HG02678 (cell line): ENCODE data around the gene LRCH1.

Source experiments
- ATAC-seq: cut with Tn5 transposase; IDR thresholded peaks from one replicate; pipeline ENCODE4 v1.9.1; 2021; ENCODE audit warnings: mild to moderate bottlenecking, moderate library complexity; ENCODE audit not compliant: unreplicated experiment

Gene LRCH1

DNA sequence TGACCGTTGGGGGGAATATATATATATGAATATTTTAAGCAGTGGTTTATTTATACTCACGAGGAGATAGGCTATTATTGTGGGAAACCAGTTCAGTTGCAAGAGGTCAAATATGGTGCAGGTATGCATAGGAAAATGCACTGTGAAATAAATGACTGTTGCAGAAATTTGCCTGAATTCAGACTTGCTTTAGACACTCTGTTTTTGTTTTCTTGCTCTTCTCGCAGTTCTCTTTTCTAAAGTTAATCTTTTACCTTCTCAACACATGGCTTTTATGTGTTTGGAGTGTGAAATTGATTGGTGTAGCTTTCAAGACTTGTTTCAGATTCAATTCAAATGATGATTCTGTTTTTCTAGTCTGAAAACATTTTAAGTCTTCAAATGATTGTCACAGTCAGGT, 109.7 kb downstream of the LRCH1 start:
- peak; percentile 73 for ATAC-seq

DNA sequence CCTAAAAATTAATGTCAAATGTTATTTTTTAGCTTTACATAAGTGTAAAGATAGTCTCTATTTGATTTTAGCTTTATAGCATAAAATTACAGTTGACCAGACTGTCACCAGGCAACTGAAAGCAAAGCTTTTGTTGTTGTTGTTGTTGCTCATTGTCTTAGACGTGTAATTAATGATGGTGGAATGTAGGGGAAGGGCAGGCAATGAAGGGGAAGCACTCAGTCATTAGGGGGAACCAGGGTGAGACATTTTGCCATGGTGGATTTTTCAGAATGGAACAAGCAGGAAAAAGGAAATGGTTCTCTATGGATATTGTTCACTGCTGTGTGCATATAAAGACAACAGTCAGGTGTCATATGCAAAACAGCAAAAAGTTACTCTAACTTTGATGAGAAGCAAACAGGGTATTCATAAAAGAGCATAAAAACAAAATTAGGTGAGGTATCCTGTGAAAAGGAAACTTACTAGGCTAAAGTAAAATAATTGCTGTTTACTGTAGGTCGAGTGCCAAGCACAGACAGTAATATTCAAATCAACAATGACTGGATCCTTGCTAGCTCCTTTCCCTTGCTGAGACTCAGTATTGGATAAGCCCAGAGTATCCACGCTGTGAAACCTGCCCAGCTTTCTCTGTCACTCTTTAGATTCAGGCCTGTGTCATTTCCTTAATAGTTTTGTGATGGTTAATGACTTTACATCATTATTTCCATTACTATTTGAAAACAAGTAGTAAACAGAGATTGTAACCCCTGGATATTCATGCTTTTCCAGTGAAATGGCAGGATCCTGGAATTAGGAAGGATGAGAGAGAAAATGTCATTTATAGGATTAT, 110.5 kb downstream of the LRCH1 start:
- no peak for ATAC-seq

DNA sequence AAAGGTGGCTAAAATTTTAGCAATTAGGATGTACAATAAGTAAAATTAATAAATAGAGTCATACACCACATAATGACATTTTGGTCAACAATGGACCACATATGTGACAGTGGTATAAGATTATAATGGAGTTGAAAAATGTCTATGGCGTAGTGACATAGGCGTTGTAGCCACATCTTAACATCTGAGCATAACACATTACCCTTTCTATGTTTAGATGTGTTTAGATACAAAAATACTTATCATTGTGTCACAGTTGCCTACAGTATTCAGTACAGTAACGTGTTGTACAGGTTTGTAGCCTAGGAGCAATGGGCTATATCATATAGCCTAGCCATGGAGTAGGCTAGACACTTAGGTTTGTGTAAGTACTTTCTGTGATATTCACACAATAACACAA, 111.2 kb downstream of the LRCH1 start:
- no peak for ATAC-seq

DNA sequence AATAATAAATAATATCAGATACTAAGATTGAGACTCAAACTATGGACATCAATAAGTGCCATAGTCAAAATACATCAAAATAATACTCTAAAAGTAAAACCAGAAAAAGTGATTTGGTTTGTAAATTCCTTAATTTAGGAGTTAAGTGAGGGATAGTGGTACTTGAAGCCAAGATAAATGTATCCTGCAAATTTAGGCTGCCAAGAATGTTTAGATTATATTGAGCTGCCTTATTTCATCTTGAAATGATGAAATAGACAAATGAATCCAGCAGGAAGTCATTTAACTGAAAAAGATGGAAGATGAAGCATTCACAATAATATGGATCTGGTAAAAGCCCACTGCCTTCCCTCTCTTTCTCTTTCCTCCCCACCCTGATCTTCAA, 112.3 kb downstream of the LRCH1 start:
- ATAC-seq: no peak

DNA sequence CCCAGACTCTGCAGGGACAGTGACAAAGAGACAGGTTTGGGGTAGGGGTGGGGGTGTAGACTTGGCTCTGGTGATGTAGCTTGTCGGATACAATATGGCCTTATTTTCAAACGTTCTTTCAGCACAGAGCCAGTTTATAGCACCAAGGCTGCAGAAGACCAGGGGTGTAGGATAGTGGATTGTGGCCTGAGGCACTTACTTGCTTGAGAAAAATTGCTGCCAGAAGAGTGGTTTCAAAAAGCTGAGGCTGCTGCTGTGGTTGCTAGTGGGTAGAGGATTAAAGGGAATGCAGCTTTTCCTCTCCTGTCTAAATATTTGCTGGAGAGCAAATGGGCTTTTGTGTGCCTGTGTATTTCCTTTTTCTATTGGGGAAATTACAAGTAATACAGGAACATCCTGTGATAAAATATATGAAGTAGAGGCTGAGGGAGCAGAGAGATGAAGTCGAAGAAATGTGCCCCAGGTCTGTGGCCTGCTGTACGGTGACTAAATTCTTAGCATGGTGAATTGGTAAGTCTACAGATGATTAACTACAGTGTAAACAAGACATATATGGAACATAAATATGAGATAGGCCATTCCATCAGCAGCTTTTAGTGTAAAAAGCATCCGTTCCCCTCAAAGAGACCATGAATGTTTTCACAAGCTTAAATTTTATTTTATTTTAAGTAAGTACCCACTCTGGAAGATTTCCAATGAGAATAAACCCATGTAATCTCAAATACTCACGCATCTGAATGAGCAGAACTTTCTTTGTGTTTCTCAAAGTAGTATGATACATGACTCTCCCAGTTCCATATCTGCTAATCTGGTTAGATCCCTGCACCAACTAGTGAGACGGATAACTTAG, 112.9 kb downstream of the LRCH1 start:
- peak; percentile 46 for ATAC-seq

DNA sequence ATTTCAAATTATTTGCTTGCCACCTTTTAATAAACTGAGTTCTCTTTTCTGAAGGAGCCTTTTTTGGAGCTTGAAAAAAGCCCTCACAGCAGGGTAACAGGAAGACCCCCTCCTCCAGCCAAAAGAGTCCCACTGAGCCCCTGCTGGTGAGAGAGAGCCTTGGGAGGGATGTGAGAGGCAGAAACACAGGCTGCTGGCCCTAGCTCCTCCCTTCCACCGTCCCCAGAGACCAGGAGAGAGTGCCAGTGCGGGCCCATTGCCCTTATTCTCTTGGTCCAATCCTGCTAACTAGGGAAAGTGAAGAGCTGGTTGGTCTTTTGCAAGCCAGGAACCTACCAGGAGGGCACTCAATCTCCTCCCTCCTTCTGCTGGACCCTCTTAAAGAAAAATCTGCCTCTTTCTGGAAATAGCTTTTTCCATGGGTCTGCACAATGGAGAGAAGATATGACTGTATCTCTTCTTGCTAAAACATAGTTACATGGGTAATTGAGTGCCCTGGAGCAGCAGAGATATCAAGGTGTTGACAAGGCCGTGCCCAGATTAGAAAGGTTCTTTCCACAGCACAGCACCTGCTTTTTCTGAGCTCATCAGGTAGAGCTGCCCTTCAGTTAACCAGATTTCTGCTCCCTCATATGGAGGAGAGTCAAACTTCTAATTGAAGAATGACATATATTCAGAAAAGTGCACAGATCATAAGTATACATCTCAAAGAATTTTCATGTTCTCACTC, 113.9 kb downstream of the LRCH1 start:
- no peak for ATAC-seq

DNA sequence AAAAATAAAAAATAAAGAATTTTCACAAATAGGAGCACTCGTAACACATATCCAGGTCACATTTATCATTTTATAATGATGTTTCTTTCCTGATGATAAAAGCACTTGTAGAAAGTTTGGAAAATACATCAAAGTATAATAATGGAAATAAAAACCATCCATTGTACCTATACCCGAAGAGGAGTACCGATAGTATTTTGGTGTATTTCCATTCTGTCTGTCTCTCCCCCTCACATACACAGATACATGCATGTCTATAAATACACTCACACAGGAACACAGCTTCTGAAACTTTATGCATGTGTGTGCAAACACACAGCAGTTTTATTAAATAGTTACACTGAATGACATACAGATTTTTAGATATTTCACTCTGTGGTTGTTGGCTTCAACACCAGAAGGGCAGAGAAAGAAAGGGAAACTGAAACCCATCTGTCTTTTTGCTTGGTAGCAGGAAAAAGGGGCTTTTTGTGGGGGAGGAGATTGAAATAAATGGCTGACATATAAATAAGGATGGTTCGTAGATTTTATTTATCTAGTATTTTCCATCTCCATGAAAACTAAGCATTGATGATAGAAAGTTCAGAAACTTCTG, 114.8 kb downstream of the LRCH1 start:
- ATAC-seq: peak; percentile 57

DNA sequence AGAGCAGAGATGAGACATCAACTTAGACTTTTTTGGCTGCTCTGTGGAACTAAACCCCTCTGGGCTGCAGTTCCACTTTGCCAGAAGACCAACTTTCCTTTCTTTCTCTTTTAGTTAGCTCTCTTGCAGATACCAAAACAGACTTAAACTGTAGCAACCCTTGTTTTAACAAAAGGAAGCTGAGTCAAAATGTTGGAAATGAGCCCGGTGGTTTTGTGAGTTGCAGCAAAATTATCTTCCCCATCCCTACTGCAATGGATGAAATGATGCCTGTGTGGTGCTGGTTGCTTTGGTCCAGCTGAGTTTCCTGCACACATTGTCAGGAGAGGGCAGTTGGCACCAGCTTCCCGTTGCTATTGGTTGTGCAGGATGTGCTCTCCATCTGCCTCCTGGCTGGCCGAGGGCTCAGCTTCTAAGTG, 115.3 kb downstream of the LRCH1 start:
- ATAC-seq: peak; percentile 27

DNA sequence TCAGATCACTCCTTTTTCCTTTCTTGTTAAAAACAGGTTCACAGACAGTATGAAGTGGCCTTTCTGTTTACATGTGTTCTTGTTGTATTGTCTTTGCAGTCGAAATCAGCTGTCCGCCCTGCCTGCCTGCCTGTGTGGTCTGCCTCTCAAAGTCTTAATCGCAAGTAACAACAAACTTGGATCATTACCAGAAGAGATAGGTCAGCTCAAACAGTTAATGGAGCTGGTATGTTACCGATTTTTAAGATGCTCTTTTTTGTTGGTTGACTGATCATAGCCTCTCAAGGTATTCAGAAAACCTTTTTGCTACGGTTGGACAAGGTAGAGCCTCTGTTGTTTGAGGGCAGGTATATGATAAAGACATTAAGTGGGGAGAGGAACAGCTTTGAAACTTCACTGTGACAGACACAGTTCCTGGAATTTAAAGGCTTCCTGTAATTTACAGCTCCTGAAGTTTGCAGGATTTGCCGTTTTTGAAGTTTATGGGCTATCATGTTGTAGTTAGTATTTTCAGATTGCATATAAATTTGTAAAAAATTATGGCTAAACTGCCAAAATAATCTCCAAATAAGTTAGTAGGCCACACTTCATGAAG, 116.1 kb downstream of the LRCH1 start:
- no peak for ATAC-seq

DNA sequence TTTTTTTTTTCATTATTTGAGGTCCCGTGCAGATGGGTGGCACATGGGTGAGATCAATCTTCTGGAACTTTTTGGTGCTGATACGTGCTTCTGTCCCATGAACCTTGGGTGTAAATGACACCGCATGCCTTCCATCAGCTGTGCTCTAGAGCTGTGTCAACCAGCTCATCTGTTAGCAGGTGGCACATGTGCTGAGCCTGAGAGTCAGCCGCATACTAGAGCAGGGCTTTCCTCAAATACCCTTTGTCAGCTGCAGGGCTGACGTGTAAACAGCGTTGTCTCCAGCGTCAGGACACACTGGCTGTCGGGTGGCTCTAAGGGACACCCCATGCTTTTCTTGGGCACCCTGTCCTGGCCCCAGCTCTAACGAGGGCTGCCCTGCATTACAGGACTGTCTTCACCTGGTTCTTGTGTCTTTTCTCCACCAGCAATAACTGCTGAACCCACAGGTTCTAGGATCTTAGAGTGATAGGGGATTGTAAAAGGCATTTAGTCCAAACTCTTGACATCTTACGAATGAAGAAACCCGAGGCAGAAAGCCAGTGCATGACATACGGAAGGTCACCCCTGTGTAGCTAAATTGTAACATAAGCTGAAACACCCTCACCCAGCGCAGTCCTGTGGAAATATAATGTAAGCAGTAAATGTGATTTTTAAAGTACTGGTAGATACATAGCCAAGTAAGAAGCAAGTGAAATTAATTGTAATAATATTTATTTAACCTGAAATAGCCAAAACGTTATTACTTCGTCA, 119.5 kb downstream of the LRCH1 start:
- ATAC-seq: no peak

DNA sequence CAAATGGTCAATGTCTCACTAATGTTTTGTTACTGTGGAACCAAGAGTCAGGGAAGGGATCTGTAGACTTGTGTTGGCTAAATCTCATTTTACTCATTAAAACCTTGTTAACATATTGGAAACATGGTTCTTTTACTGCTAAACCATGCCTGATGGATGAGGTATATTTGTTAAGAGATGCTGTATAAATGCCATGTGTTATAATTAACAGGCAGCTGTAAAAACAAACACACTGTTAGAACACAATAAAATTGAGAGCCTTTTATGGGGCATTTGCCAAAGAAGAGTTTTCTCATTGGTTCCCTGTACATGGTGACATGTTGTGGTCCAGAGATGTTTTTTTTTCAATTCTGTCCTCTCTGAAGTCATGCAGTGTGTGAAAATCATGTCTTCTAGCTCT, 122.0 kb downstream of the LRCH1 start:
- ATAC-seq: no peak

DNA sequence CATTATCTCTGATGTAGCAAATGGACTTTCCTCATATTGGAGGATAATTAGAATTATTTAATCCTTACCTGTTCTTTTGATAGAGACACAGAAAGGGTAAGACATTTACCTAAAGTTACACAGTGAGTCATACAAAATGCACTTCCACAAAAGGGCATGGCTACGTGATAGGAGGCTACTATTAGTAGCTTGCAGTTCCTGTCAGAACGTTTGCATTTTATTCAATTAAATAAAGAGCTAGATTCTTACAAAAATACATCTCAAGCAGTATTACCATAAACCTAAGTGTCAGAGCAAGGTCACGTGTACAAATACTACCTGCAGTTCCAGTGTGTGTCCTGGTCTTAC, 123.4 kb downstream of the LRCH1 start:
- no peak for ATAC-seq

DNA sequence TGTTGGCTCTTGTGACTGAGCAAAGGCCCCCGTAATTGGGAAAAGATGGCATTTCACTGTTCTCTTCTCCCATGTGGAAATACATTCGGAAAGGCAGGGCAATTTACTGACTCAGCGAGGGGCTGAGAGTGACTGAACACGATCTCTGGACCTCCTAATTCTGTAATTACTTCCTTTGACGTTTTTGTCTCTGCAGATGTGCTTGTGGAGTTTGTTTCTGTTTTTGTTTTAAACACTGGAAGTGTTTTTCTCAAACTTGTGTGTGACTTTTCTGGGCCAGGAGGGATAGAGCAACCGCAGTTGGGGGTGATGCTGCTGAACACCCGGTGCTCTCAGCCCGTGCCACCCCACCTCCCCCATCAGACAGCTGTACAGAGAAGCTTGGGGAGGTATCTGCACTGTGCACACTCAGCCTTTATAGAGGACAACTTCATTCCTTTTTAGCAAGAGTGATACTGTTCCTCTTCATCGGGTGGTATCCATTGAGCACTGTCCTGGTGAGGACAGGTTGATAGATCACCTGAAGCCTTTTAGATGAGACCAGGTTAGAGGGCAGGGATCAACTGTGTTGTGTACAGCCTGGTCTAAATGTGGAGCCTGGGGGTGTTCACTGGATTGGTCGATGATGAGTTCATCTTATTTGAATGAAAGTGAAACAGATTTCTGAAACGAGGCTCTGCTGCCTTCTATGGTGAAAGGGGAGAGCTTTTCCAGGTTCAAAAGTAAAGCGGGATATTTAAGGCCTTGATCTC, 126.6 kb downstream of the LRCH1 start:
- ATAC-seq: peak; percentile 90

DNA sequence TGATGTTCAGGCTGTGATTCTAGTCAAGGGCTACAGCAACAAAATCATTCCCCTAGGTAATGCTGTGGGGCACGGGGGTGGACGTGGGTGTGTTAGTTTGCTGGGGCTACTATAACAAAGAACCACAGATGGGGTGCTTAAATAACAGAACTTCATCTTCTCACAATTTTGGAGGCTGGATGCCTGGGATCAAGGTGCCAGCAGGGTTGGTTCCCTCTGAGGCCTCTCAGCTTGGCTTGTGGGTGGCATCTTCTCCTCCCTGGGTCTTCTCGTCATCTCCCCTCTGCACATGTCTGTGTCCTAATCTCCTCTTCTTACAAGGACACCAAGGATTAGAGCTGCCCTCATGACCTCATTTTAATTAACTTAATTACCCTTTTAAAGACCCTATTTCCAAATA, 129.0 kb downstream of the LRCH1 start:
- ATAC-seq: no peak

DNA sequence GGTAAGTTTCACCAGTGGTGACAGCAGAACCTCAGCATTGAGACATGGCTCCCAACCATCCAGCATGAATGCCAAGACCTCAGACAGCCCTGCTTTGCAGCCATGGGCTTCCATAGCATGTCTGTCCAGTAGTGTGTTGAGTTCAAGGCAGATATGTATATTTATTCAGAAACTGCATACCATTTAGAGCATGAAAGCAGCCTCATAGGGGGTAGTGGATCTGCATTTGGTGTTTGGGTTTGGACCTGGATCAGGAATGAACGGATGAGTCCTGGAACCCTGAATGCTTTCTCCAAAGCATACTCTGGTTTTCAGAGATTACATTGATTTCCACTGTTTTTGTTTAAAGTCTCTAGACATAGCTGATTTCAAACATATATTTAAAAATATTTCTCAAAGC, 129.7 kb downstream of the LRCH1 start:
- no peak for ATAC-seq

DNA sequence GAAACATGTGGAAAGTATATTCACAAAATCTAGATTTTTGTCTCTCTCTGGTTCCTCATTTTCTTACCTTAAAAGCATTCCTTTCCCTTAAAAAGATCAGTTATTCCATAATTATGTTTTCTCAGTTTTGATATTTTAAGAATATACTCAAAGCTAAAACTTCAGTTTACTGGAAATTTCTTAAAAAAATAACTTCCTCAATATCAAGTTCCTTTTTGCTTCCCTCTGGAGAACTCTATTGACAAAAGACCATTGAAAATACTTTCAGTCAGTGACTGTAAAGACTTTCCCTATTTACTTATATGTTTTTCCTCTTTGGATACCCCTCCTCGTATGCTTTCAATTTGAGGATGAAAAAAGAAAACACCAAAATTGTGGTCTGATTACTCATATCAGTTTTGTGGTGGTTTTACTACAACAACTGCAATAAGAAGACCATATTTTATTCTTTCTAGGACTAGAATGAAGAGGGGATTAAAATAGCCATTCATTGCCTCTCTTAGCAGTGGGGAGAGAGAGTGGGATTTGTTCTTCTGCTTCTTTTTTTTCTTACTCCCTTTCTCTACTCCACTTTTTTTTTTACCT, 130.8 kb downstream of the LRCH1 start:
- no peak for ATAC-seq

DNA sequence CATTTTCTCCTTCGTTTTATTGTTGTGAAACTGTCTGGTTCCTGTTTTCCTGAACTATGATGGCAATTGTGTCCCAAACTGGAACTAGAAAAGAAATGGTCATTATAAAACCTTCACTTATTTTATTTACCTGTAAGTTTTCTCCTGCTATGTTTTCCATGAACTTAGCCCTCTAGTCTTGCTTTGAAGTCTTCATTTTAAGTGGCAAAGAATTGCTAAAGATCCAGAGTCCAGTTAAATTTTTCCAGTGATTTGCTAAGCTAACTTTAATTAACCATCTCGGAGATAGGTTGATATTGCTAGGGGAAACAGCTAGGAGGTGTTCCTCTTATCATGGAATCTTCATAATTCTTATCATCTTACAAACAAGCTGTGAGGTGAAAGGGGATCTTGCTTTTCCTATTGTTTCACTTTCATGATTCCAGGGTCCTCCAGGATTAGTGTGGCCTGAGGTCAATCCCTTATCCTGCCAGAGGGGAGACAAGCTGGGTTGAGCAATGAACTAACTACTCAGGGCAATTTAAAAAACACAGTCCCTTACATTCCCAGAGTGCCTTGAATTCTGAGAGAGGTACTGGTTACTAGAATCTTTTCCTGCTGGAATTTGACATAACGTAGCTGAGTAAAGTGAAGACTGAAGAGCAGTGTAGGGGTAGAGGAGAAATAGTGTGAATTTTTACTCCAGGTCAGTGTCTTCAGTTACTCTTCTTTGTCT, 131.5 kb downstream of the LRCH1 start:
- no peak for ATAC-seq

DNA sequence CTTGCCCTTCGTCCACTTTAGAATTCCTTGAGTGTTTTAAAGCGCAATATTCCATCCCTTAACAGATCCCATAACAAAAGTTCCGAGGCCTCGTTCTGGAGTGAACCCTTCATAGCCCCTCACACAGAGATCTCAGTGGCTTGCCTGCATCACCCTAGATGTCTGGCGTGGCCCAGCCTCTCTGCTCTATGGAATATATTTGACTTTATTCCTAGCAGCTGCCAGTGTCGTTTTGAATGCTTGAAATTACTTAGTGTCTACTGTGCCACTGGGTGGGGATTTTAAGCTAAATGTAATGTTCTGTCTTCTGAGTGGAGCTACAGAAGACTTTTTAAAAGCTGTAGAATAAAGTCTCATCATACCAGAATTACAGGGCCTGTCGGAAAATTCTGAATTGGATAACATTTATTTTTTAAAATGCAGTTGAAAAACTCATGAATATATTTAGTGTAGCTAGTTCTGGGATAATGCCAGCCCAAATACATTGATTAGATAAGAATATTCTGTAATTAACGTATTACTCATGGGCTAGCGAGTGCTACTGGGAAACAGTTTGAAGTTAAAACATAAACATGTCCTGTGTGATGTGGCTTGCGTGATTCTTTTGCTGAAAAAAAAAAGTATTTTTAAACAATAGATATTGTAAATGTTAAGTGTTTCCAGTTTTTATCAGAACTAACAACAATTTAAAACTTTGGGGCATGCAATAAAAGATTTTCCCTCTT, 132.2 kb downstream of the LRCH1 start:
- ATAC-seq: no peak
